IMR-90 (cell line): ENCODE measurements around the gene PTK7. TPM values are rescaled to one million over a fixed set of nuclear protein-coding genes. Genes with fewer than 3 reads are reported as not detected.
A peak's percentile ranks its signal among the peaks of the same experiment; 100 is the strongest.

ENCODE experiments used
- ATAC-seq: fragments of 200-7000 bp; cut with Tn5 transposase; 2 replicates; pipeline ENCODE4 v1.9.1; 2020; ENCODE audit warnings: low read depth, mild to moderate bottlenecking, moderate library complexity
- BruUV-seq: library from RNA; stranded (reverse); fragments of 400-500 nt; replicated peaks from 2 replicates; lab custom pipeline; 2021; lab: Mats Ljungman, UMichigan
- CTCF ChIA-PET: fragments of 300-600 bp; formaldehyde crosslinking; extraction: SDS; loops from one replicate; lab custom pipeline; 2021; ENCODE audit warnings: antibody characterized with exemption; lab: Yijun Ruan, JAX
- POLR2A ChIA-PET: fragments of 300-600 bp; sonication (Branson Sonifier 250); formaldehyde crosslinking; loops from one replicate; lab custom pipeline; 2022; ENCODE audit warnings: antibody characterized with exemption; ENCODE audit not compliant: unreplicated experiment; lab: Charles Lee
- DNase-seq: peaks from one replicate; pipeline ENCODE4 v3.0.0; 2013
- H2AFZ ChIP-seq: replicated peaks from 2 replicates; pipeline ENCODE3; 2013; ENCODE audit warnings: low read length, mild to moderate bottlenecking; ENCODE audit not compliant: poor library complexity
- H2AK5ac ChIP-seq: 2 replicates; pipeline ENCODE4 v1.6.1; 2013; ENCODE audit warnings: low read depth, low read length, inconsistent platforms
- H2AK9ac ChIP-seq: replicated peaks from 2 replicates; pipeline ENCODE3; 2013; ENCODE audit warnings: mild to moderate bottlenecking, low read depth, low read length, moderate library complexity; ENCODE audit not compliant: poor library complexity
- H2BK120ac ChIP-seq: 2 replicates; pipeline ENCODE4 v1.6.1; 2013; ENCODE audit warnings: low read depth, low read length, inconsistent platforms
- H2BK15ac ChIP-seq: 3 replicates; pipeline ENCODE4 v1.6.1; 2013; ENCODE audit warnings: low read depth, low read length, inconsistent platforms
- H2BK20ac ChIP-seq: 2 replicates; pipeline ENCODE4 v1.6.1; 2013; ENCODE audit warnings: low read depth, mild to moderate bottlenecking, inconsistent platforms, low read length, moderate library complexity
- H2BK5ac ChIP-seq: 2 replicates; pipeline ENCODE4 v1.6.1; 2013; ENCODE audit warnings: mild to moderate bottlenecking, low read depth, low read length, inconsistent platforms; ENCODE audit not compliant: poor library complexity, severe bottlenecking
- H3K14ac ChIP-seq: replicated peaks from 2 replicates; pipeline ENCODE4 v1.6.1; 2013; ENCODE audit warnings: low read depth, low read length, inconsistent platforms
- H3K18ac ChIP-seq: 2 replicates; pipeline ENCODE4 v1.6.1; 2013; ENCODE audit warnings: low read depth, low read length, control low read depth
- H3K23ac ChIP-seq: 2 replicates; pipeline ENCODE4 v1.6.1; 2013; ENCODE audit warnings: low read depth, low read length, inconsistent platforms
- H3K27ac ChIP-seq: 2 replicates; pipeline ENCODE4 v1.5.1; 2013; ENCODE audit warnings: mild to moderate bottlenecking, control low read depth, low read length; ENCODE audit not compliant: insufficient read depth
- H3K27me3 ChIP-seq: 2 replicates; pipeline ENCODE4 v1.6.1; 2013; ENCODE audit warnings: low read length; ENCODE audit not compliant: control insufficient read depth, insufficient read depth
- H3K36me3 ChIP-seq: 2 replicates; pipeline ENCODE4 v1.6.1; 2013; ENCODE audit warnings: low read length, mixed read lengths; ENCODE audit not compliant: control insufficient read depth, insufficient read depth
- H3K4ac ChIP-seq: 2 replicates; pipeline ENCODE4 v1.6.1; 2013; ENCODE audit warnings: low read depth, low read length, inconsistent platforms
- H3K4me1 ChIP-seq: 2 replicates; pipeline ENCODE4 v1.6.1; 2013; ENCODE audit warnings: low read length, mixed read lengths; ENCODE audit not compliant: control insufficient read depth, insufficient read depth
- H3K4me2 ChIP-seq: 2 replicates; pipeline ENCODE4 v1.6.1; 2013; ENCODE audit warnings: low read depth, mild to moderate bottlenecking, control low read depth, low read length, moderate library complexity
- H3K4me3 ChIP-seq: 2 replicates; pipeline ENCODE4 v1.5.1; 2013; ENCODE audit warnings: low read depth, mild to moderate bottlenecking, control low read depth, low read length, moderate library complexity; ENCODE audit not compliant: insufficient read depth
- H3K56ac ChIP-seq: 2 replicates; pipeline ENCODE4 v1.6.1; 2013; ENCODE audit warnings: low read length, inconsistent platforms; ENCODE audit not compliant: insufficient read depth; ENCODE audit errors: extremely low read depth
- H3K79me1 ChIP-seq, 2 experiments: 2 replicates each; pipeline ENCODE4 v1.6.1; 2013; ENCODE audit warnings: low read length in 2 of 2, inconsistent platforms in 1 of 2, low read depth in 1 of 2
- H3K9ac ChIP-seq: 2 replicates; pipeline ENCODE4 v1.6.1; 2013; ENCODE audit warnings: low read depth, low read length, control low read depth
- H3K9me1 ChIP-seq: 2 replicates; pipeline ENCODE4 v1.6.1; 2013; ENCODE audit warnings: low read length, inconsistent platforms; ENCODE audit not compliant: insufficient read depth
- H3K9me3 ChIP-seq: 2 replicates; pipeline ENCODE4 v1.6.1; 2013; ENCODE audit warnings: low read length; ENCODE audit not compliant: control insufficient read depth, insufficient read depth
- H4K20me1 ChIP-seq: 2 replicates; pipeline ENCODE4 v1.6.1; 2013; ENCODE audit warnings: low read length, inconsistent platforms; ENCODE audit not compliant: insufficient read depth
- H4K5ac ChIP-seq: 2 replicates; pipeline ENCODE4 v1.6.1; 2013; ENCODE audit warnings: mild to moderate bottlenecking, low read depth, low read length, control low read depth
- H4K8ac ChIP-seq, 2 experiments: 2 replicates each; pipeline ENCODE4 v1.6.1; 2013; ENCODE audit warnings: low read depth in 2 of 2, low read length in 2 of 2, control low read depth in 1 of 2, inconsistent platforms in 1 of 2
- H4K91ac ChIP-seq: 2 replicates; pipeline ENCODE4 v1.6.1; 2013; ENCODE audit warnings: low read depth, low read length, inconsistent platforms; ENCODE audit not compliant: insufficient read depth
- CHD1 ChIP-seq: IDR thresholded peaks from 2 replicates; pipeline ENCODE4 v1.6.1; 2012; ENCODE audit warnings: low read depth, low read length, improper control_type of control experiment
- FOS ChIP-seq: fragments of 150-350 bp; IDR thresholded peaks from 2 replicates; pipeline ENCODE4 v1.6.1; 2016; ENCODE audit warnings: low read depth, low read length
- POLR2A ChIP-seq: IDR thresholded peaks from 2 replicates; pipeline ENCODE4 v1.6.1; 2012; ENCODE audit warnings: mild to moderate bottlenecking, low read depth, low read length
- RAD21 ChIP-seq: IDR thresholded peaks from 2 replicates; pipeline ENCODE4 v1.6.1; 2012; ENCODE audit warnings: low read length, improper control_type of control experiment
- RCOR1 ChIP-seq: IDR thresholded peaks from 2 replicates; pipeline ENCODE4 v1.6.1; 2012; ENCODE audit warnings: mild to moderate bottlenecking, low read length, improper control_type of control experiment; ENCODE audit not compliant: insufficient replicate concordance
- RFX5 ChIP-seq: IDR thresholded peaks from 2 replicates; pipeline ENCODE4 v1.8.0; 2012; ENCODE audit warnings: low read depth, mild to moderate bottlenecking, low read length, moderate library complexity
- SMC3 ChIP-seq: fragments of 150-350 bp; IDR thresholded peaks from 2 replicates; pipeline ENCODE4 v1.6.1; 2016; ENCODE audit warnings: low read depth, mild to moderate bottlenecking, antibody characterized with exemption, low read length, moderate library complexity
- WGBS, 2 experiments: methylation state at CpG; one replicate each; pipeline versions ENCODE4 v1.1.5 to v1.1.7; 2013; ENCODE audit warnings: missing lambda C conversion rate in 2 of 2; ENCODE audit not compliant: insufficient read length in 1 of 2; ENCODE audit errors: extremely low coverage in 2 of 2; 5-methylcytosine and 5-hydroxymethylcytosine counted together
- dilution Hi-C: fragments of 300-500 bp; cut with HindIII; formaldehyde crosslinking; loops from one replicate; pipeline ENCODE4 v1.14.3; 2018; ENCODE audit warnings: low sequenced_read_pairs; ENCODE audit not compliant: unreplicated experiment
- in situ Hi-C: fragments of 300-500 bp; cut with MboI; formaldehyde crosslinking; loops from 3 replicates; pipeline ENCODE4 v1.14.3; 2019; ENCODE audit warnings: low sequenced_read_pairs, inconsistent platforms, mixed read lengths
- intact Hi-C: fragments of 100-400 bp; cut with micrococcal nuclease; formaldehyde crosslinking; loops from 2 replicates; pipeline ENCODE4 v1.10.0; 2022
- polyA plus RNA-seq, 3 experiments: library from polyadenylated mRNA; depleted of rRNA; stranded (reverse); fragments of >200 nt; gene quantifications; 2 replicates each; pipeline ENCODE4 v1.2.3, GENCODE V29; 2012; ENCODE audit warnings: low replicate concordance in 1 of 3
- total RNA-seq: library from RNA; depleted of rRNA; stranded (reverse); fragments of >200 nt; gene quantifications from 2 replicates; pipeline ENCODE4 v1.2.3, GENCODE V29; 2012
- TF ChIP-seq, protein P1 (sequence below): fragments of 150-350 bp; IDR thresholded peaks from 2 replicates; pipeline ENCODE4 v1.6.1; 2017; ENCODE audit warnings: mild to moderate bottlenecking, antibody characterized with exemption, low read length, low read depth

PTK7 gene
- total and polyA plus RNA-seq, 2 of the 4 experiments (the other 2 are of a cell fraction), result 47.1 to 142 TPM

GRCh38 chr6:43141644-43142043, 65.5 kb downstream of the PTK7 start:
- no peak overlapping the region for H2AK5ac ChIP-seq
- no peak overlapping the region for H2AFZ ChIP-seq
- H3K23ac ChIP-seq, result no peak overlapping the region
- TF ChIP-seq RFX5 (no peak), FOS (no peak), POLR2A (no peak), CHD1 (no peak), SMC3 (no peak), RCOR1 (no peak), RAD21 (no peak)
- TF ChIP-seq, protein P1, sequence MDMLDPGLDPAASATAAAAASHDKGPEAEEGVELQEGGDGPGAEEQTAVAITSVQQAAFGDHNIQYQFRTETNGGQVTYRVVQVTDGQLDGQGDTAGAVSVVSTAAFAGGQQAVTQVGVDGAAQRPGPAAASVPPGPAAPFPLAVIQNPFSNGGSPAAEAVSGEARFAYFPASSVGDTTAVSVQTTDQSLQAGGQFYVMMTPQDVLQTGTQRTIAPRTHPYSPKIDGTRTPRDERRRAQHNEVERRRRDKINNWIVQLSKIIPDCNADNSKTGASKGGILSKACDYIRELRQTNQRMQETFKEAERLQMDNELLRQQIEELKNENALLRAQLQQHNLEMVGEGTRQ, result no peak
- no peak for ATAC-seq
- no peak overlapping the region for H4K8ac ChIP-seq
- no peak overlapping the region for H3K9ac ChIP-seq
- ChIA-PET CTCF (no interaction called here), POLR2A (no interaction called here)
- no peak overlapping the region for H2BK120ac ChIP-seq
- H3K9me3 ChIP-seq, result no peaks in the 10 kb centered on the region
- H3K14ac ChIP-seq, result no peak overlapping the region
- H3K79me1 ChIP-seq, result peaks cover 5 to 19% of the 10 kb centered on the region in 2 experiments; a peak in 2 of 4 replicates
- dilution Hi-C loops, result no loop called here
- BruUV-seq, result TSS peak; percentile 24
- no peak overlapping the region for H3K27ac ChIP-seq
- H4K20me1 ChIP-seq, result no peaks in the 10 kb centered on the region
- peaks cover 10% of the 10 kb centered on the region for H3K4me1 ChIP-seq
- no peak overlapping the region for H2AK9ac ChIP-seq
- peaks cover 41% of the 10 kb centered on the region for H3K36me3 ChIP-seq
- no peak overlapping the region for H4K91ac ChIP-seq
- intact Hi-C loops, result loop anchor here (2.0 to 5.0 kb wide), 2 partner anchors 89 to 127 kb away; partner anchors contain the start of genes CUL7 and KLHDC3
- no peak overlapping the region for H3K4me2 ChIP-seq
- H3K56ac ChIP-seq, result no peak overlapping the region
- H3K27me3 ChIP-seq, result no peaks in the 10 kb centered on the region
- no peak overlapping the region for H4K5ac ChIP-seq
- peaks cover 3% of the 10 kb centered on the region; the same call in 1 of the 2 replicates for H3K9me1 ChIP-seq
- H2BK20ac ChIP-seq, result no peak overlapping the region
- no peak overlapping the region for H2BK15ac ChIP-seq
- in situ Hi-C loops, result loop anchor here (10.0 kb wide), 1 partner anchor 237 kb away; no protein-coding TSS in a partner anchor
- no peak overlapping the region for H3K4ac ChIP-seq
- no peak for DNase-seq
- no peak overlapping the region for H3K18ac ChIP-seq
- WGBS, 2 experiments, result 77% methylated on average over 6 of the region's 16 CpGs; no CpG with 5 or more reads in 1 of the 2 experiments
- no peak overlapping the region for H2BK5ac ChIP-seq
- no peak overlapping the region for H3K4me3 ChIP-seq
